Measurements from ENCODE around the gene TANC1. TPM values are rescaled to one million over a fixed set of nuclear protein-coding genes. Genes with fewer than 3 reads are reported as not detected.
A peak's percentile ranks its signal among the peaks of the same experiment; 100 is the strongest.
"Not testable (repeated sequence)": the region's sequence is repeated elsewhere in the genome, so short reads cannot be mapped to it uniquely, and the experiment has no call there.

The TANC1 gene
- total RNA-seq, 1 donor from 2014 or later, result 30.3 TPM

GRCh38 chr2:159086342-159086741, 117.9 kb downstream of the TANC1 start:
- no peak for DNase-seq (ENCODE audit: low spot score)

GRCh38 chr2:159086826-159087225, 118.4 kb downstream of the TANC1 start:
- DNase-seq (ENCODE audit: low spot score), result no peak

GRCh38 chr2:159088906-159089305, 120.5 kb downstream of the TANC1 start:
- no peak for DNase-seq (ENCODE audit: low spot score)

GRCh38 chr2:159089543-159089942, 121.1 kb downstream of the TANC1 start:
- DNase-seq (ENCODE audit: low spot score), result no peak

- peak; percentile 42 for DNase-seq (ENCODE audit: low spot score)
These were observed 122.2 kb downstream of the TANC1 start for GRCh38 chr2:159090514-159091201.

- DNase-seq (ENCODE audit: low spot score), result peak; percentile 65
These were observed 122.9 kb downstream of the TANC1 start for GRCh38 chr2:159091381-159091780.

- DNase-seq (ENCODE audit: low spot score), result no peak
These were observed 123.5 kb downstream of the TANC1 start for GRCh38 chr2:159091976-159092375.

GRCh38 chr2:159093497-159093896, 125.1 kb downstream of the TANC1 start:
- DNase-seq (ENCODE audit: low spot score), result peak; percentile 65

- peak; percentile 53 for DNase-seq (ENCODE audit: low spot score)
These were observed 125.8 kb downstream of the TANC1 start for GRCh38 chr2:159094173-159094737.

GRCh38 chr2:159095813-159096212, 127.4 kb downstream of the TANC1 start:
- no peak for DNase-seq (ENCODE audit: low spot score)

GRCh38 chr2:159096302-159096855, 127.9 kb downstream of the TANC1 start:
- DNase-seq (ENCODE audit: low spot score), result not testable (repeated sequence)

- DNase-seq (ENCODE audit: low spot score), result peak; percentile 61
These were observed 128.5 kb downstream of the TANC1 start for GRCh38 chr2:159096901-159097300.

- DNase-seq (ENCODE audit: low spot score), result no peak
These were observed 129.9 kb downstream of the TANC1 start for GRCh38 chr2:159098361-159098760.

- no peak for DNase-seq (ENCODE audit: low spot score)
These were observed 130.5 kb downstream of the TANC1 start for GRCh38 chr2:159098921-159099411.

GRCh38 chr2:159101755-159102489, 133.5 kb downstream of the TANC1 start:
- no peak for DNase-seq (ENCODE audit: low spot score)

GRCh38 chr2:159103411-159103810, 135.0 kb downstream of the TANC1 start:
- DNase-seq (ENCODE audit: low spot score), result no peak

GRCh38 chr2:159106109-159106508, 137.7 kb downstream of the TANC1 start:
- DNase-seq (ENCODE audit: low spot score), result no peak

GRCh38 chr2:159108181-159108893, 139.9 kb downstream of the TANC1 start:
- peak; percentile 43 for DNase-seq (ENCODE audit: low spot score)

GRCh38 chr2:159109517-159109916, 141.1 kb downstream of the TANC1 start:
- no peak for DNase-seq (ENCODE audit: low spot score)

GRCh38 chr2:159110784-159111183, 142.3 kb downstream of the TANC1 start:
- DNase-seq (ENCODE audit: low spot score), result no peak

- no peak for DNase-seq (ENCODE audit: low spot score)
These were observed 143.0 kb downstream of the TANC1 start for GRCh38 chr2:159111346-159111927.

All from umbilical cord (tissue), 2 donors.